Measurements from ENCODE around the gene TTC27. TPM values are rescaled to one million over a fixed set of nuclear protein-coding genes. Genes with fewer than 3 reads are reported as not detected.

Gene TTC27
- total RNA-seq, 2 experiments from 2014 or later, result 25.3 to 27.7 TPM

DNA sequence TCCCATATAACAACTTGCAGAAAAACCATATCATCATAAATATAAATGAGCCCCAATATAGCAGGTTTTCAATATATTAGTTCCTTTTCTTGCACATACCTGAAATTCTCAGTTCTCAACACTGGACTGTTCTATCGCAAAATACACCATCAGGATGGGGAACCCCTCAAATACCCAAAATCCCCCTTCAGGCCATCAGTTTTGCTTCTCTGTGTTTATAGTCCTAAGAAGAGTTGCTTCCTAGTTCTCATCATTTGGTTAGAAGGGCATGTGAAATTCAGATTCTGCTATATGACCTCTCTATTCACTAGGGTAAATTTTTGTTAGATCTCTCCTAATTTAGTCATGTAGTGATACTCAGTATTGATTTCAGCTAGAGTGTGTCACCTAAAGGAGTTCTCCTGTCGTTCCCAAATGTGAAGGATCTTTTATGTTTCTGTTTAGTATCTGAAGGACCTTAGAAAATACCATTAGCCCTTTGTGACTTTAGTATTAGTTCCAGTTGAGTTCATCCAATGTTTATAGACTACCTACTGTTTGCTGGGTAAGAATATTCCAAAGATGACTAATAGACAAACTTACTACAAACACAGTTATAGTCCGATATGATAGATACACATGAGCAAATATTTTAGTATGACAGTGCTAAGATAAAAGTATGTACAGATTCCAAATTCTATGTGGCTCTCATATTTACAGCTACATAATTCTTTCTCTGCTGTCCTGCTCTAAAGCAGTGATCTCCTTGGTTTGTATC, 115.8 kb downstream of the TTC27 start:
- Histone ChIP-seq H3K27ac (ENCODE audit: low read depth, low read length, poor library complexity, severe bottlenecking) (no peak overlapping the region), H3K9me3 (ENCODE audit: low read length) (no peaks in the 10 kb centered on the region), H3K9me2 (ENCODE audit: insufficient read depth, low read length) (no peaks in the 10 kb centered on the region), H4K20me1 (ENCODE audit: insufficient read depth, low read length) (no peaks in the 10 kb centered on the region), H3K4me1 (ENCODE audit: insufficient read depth, low read length, poor library complexity, severe bottlenecking) (no peaks in the 10 kb centered on the region), H3K4me2 (ENCODE audit: low read length) (no peak overlapping the region), H2AFZ (ENCODE audit: low read length) (no peak overlapping the region), H3K4me3 (ENCODE audit: low read depth, low read length, poor library complexity, severe bottlenecking) (no peak overlapping the region), H3K36me3 (ENCODE audit: insufficient read depth, low read length) (peaks cover 4% of the 10 kb centered on the region), H3K79me2 (ENCODE audit: insufficient read depth, low read depth, low read length) (no peaks in the 10 kb centered on the region)
- ChIA-PET CTCF (ENCODE audit: unreplicated experiment) (no interaction called here), POLR2A (interaction anchor here (0.6 kb wide), 1 partner anchor 38 kb away, joined by 5 read pairs; no protein-coding TSS in a partner anchor)
- BruUV-seq (replicated peaks), result no TSS peak
- TF ChIP-seq EZH2phosphoT487 (IDR thresholded peaks at IDR 0.05; ENCODE audit: borderline replicate concordance, low read depth, low read length), result no peak
- TF ChIP-seq, protein P1, sequence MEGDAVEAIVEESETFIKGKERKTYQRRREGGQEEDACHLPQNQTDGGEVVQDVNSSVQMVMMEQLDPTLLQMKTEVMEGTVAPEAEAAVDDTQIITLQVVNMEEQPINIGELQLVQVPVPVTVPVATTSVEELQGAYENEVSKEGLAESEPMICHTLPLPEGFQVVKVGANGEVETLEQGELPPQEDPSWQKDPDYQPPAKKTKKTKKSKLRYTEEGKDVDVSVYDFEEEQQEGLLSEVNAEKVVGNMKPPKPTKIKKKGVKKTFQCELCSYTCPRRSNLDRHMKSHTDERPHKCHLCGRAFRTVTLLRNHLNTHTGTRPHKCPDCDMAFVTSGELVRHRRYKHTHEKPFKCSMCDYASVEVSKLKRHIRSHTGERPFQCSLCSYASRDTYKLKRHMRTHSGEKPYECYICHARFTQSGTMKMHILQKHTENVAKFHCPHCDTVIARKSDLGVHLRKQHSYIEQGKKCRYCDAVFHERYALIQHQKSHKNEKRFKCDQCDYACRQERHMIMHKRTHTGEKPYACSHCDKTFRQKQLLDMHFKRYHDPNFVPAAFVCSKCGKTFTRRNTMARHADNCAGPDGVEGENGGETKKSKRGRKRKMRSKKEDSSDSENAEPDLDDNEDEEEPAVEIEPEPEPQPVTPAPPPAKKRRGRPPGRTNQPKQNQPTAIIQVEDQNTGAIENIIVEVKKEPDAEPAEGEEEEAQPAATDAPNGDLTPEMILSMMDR (conservative IDR thresholded peaks at IDR 0.05; ENCODE audit: low read length), result no peak
- no peak for DNase-seq (ENCODE audit: low spot score)
- intact Hi-C loops (cut with micrococcal nuclease; ENCODE audit: unreplicated experiment), result no loop called here

DNA sequence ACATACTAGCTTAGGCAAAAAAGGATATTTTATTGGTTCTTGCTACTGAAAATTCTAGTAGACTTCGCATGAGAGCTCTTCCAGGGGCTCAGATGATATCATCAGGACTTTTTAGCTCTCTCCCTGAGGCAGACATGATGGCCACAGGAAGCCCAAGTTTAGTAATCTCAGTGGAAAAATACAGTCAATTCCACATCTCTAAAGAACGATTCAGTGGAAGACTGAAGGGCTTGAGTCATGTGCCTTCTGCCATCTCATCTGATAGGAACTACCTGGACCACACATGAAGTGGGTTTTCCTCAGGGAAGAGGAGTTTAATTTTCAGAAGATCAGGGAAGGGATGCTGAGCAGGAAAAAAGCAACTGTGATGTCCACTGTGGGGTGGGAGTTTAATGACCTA, 117.3 kb downstream of the TTC27 start:
- POLR2A ChIA-PET, result interaction anchor here (0.7 to 1.1 kb wide), 4 partner anchors 10 to 1604 kb away, joined by 3 to 6 read pairs (median 4); no protein-coding TSS in a partner anchor
- intact Hi-C loops (cut with micrococcal nuclease; ENCODE audit: unreplicated experiment), result no loop called here
- TF ChIP-seq, protein P1 (conservative IDR thresholded peaks at IDR 0.05; ENCODE audit: low read length), result no peak
- no peak for TF ChIP-seq EZH2phosphoT487 (IDR thresholded peaks at IDR 0.05; ENCODE audit: borderline replicate concordance, low read depth, low read length)
- Histone ChIP-seq H3K4me2 (ENCODE audit: low read length) (no peak overlapping the region), H3K36me3 (ENCODE audit: insufficient read depth, low read length) (peaks cover 7% of the 10 kb centered on the region), H3K27ac (ENCODE audit: low read depth, low read length, poor library complexity, severe bottlenecking) (no peak overlapping the region), H3K4me1 (ENCODE audit: insufficient read depth, low read length, poor library complexity, severe bottlenecking) (no peaks in the 10 kb centered on the region), H2AFZ (ENCODE audit: low read length) (no peak overlapping the region), H3K9me2 (ENCODE audit: insufficient read depth, low read length) (no peaks in the 10 kb centered on the region), H3K4me3 (ENCODE audit: low read depth, low read length, poor library complexity, severe bottlenecking) (no peak overlapping the region), H3K9me3 (ENCODE audit: low read length) (no peaks in the 10 kb centered on the region), H4K20me1 (ENCODE audit: insufficient read depth, low read length) (no peaks in the 10 kb centered on the region), H3K79me2 (ENCODE audit: insufficient read depth, low read depth, low read length) (no peaks in the 10 kb centered on the region)
- BruUV-seq (replicated peaks), result no TSS peak
- CTCF ChIA-PET (ENCODE audit: unreplicated experiment), result no interaction called here
- DNase-seq (ENCODE audit: low spot score), result no peak

DNA sequence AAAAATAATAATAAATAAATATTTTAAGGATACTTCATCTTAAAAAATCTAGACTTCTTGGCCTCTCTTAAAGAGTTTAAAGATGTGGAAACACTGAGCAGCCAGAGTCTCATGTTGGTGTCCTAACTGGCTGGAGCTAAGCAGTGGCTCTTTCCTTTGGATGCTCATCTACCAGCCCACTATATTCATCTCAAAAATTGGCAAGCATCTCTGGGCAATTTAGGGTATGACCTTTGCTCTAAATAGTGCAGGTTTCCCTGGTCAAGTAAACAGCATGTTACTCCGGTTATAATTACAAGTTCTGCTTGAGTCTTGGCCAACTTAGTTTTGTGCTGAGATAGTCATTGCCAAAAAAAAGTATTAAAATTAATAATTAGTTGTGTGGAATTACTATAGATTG, 117.8 kb downstream of the TTC27 start:
- POLR2A ChIA-PET, result interaction anchor here (0.7 to 1.1 kb wide), 3 partner anchors 10 to 205 kb away, joined by 3 to 6 read pairs (median 3); no protein-coding TSS in a partner anchor
- no peaks in the 10 kb centered on the region for H3K9me2 ChIP-seq (ENCODE audit: insufficient read depth, low read length)
- CTCF ChIA-PET (ENCODE audit: unreplicated experiment), result no interaction called here
- TF ChIP-seq, protein P1 (conservative IDR thresholded peaks at IDR 0.05; ENCODE audit: low read length), result no peak
- TF ChIP-seq EZH2phosphoT487 (IDR thresholded peaks at IDR 0.05; ENCODE audit: borderline replicate concordance, low read depth, low read length), result no peak
- H2AFZ ChIP-seq (ENCODE audit: low read length), result no peak overlapping the region
- no peak overlapping the region for H3K4me3 ChIP-seq (ENCODE audit: low read depth, low read length, poor library complexity, severe bottlenecking)
- peaks cover 9% of the 10 kb centered on the region for H3K36me3 ChIP-seq (ENCODE audit: insufficient read depth, low read length)
- intact Hi-C loops (cut with micrococcal nuclease; ENCODE audit: unreplicated experiment), result no loop called here
- H3K4me1 ChIP-seq (ENCODE audit: insufficient read depth, low read length, poor library complexity, severe bottlenecking), result no peaks in the 10 kb centered on the region
- no peaks in the 10 kb centered on the region for H3K9me3 ChIP-seq (ENCODE audit: low read length)
- no peak for DNase-seq (ENCODE audit: low spot score)
- H3K27ac ChIP-seq (ENCODE audit: low read depth, low read length, poor library complexity, severe bottlenecking), result no peak overlapping the region
- H4K20me1 ChIP-seq (ENCODE audit: insufficient read depth, low read length), result no peaks in the 10 kb centered on the region
- no peak overlapping the region for H3K4me2 ChIP-seq (ENCODE audit: low read length)
- H3K79me2 ChIP-seq (ENCODE audit: insufficient read depth, low read depth, low read length), result no peaks in the 10 kb centered on the region
- no TSS peak for BruUV-seq (replicated peaks)

Measured in OCI-LY7 (cell line).